Loucy (cell line): ENCODE data around the gene ILDR1.

Experiments
- H2AFZ ChIP-seq: fragments of 200-600 bp; sonication (generic); 2 replicates; pipeline ENCODE4 v1.6.0; 2016; ENCODE audit warnings: antibody characterized with exemption, mild to moderate bottlenecking, low read length, moderate library complexity
- H3F3A ChIP-seq: fragments of 200-600 bp; 2 replicates; pipeline ENCODE4 v1.6.0; 2016; ENCODE audit warnings: antibody characterized with exemption, low read depth, mild to moderate bottlenecking
- H3K27me3 ChIP-seq: fragments of 200-600 bp; sonication (generic); 2 replicates; pipeline ENCODE4 v1.6.1; 2014; ENCODE audit warnings: low read length, mild to moderate bottlenecking; ENCODE audit not compliant: insufficient read depth, poor library complexity, severe bottlenecking
- H3K36me3 ChIP-seq: fragments of 200-600 bp; sonication (generic); 2 replicates; pipeline ENCODE4 v1.6.1; 2016; ENCODE audit warnings: low read length; ENCODE audit not compliant: insufficient read depth
- H3K4me1 ChIP-seq: fragments of 200-600 bp; sonication (generic); 2 replicates; pipeline ENCODE4 v1.5.1; 2014; ENCODE audit warnings: low read length, mild to moderate bottlenecking; ENCODE audit not compliant: insufficient read depth, poor library complexity, severe bottlenecking
- H3K4me2 ChIP-seq: fragments of 200-600 bp; sonication (generic); 2 replicates; pipeline ENCODE4 v1.6.0; 2014; ENCODE audit warnings: antibody characterized with exemption, low read length, low read depth, mild to moderate bottlenecking; ENCODE audit not compliant: poor library complexity, severe bottlenecking
- H3K4me3 ChIP-seq: fragments of 200-600 bp; sonication (generic); 2 replicates; pipeline ENCODE4 v1.5.1; 2014; ENCODE audit warnings: low read length, mild to moderate bottlenecking, mixed read lengths; ENCODE audit not compliant: poor library complexity, severe bottlenecking
- H3K79me2 ChIP-seq: fragments of 200-600 bp; sonication (generic); 2 replicates; pipeline ENCODE4 v1.6.1; 2014; ENCODE audit warnings: low read length; ENCODE audit not compliant: insufficient read depth
- H3K9ac ChIP-seq: fragments of 200-600 bp; sonication (generic); 2 replicates; pipeline ENCODE4 v1.6.0; 2014; ENCODE audit warnings: mild to moderate bottlenecking, low read depth, low read length, moderate library complexity; ENCODE audit not compliant: poor library complexity, severe bottlenecking
- H3K9me2 ChIP-seq: fragments of 200-600 bp; sonication (generic); replicated peaks from 2 replicates; pipeline ENCODE4 v1.6.1; 2016; ENCODE audit warnings: low read depth, low read length, mixed read lengths
- H3K9me3 ChIP-seq: fragments of 200-600 bp; sonication (generic); 2 replicates; pipeline ENCODE4 v1.6.1; 2014; ENCODE audit warnings: mild to moderate bottlenecking, antibody characterized with exemption, low read length, low read depth; ENCODE audit not compliant: insufficient read depth
- H4K20me1 ChIP-seq: fragments of 200-600 bp; sonication (generic); 2 replicates; pipeline ENCODE4 v1.6.0; 2014; ENCODE audit warnings: antibody characterized with exemption, low read length, mild to moderate bottlenecking; ENCODE audit not compliant: insufficient read depth, poor library complexity, severe bottlenecking
- EZH2phosphoT487 ChIP-seq: fragments of 200-600 bp; IDR thresholded peaks from 2 replicates; pipeline ENCODE4 v1.6.1; 2018; ENCODE audit warnings: antibody characterized with exemption, mild to moderate bottlenecking, moderate library complexity, borderline replicate concordance
- TF ChIP-seq, protein P1 (sequence below): fragments of 200-600 bp; sonication (generic); conservative IDR thresholded peaks from 2 replicates; pipeline ENCODE4 v1.5.1; 2014; ENCODE audit warnings: mild to moderate bottlenecking, antibody characterized with exemption, low read length

The ILDR1 gene

DNA sequence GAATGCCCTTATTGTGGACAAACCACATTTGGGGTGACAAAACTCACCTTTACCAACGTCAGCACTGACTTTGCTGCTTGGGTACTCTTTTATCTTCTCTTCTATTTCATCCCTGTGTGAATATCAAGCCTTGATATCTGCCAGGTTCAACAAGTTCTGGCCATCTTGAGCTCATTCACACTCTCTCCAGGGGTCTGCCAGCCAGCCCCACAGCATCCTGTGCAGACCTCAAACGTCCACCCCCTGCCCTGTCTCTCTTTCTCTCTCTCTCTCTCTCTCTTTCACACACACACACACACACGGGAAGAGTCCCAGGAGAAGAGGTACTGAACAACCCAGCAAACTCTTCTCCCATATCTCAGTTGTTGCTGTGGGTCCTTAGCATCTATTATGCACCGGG lies 10.7 kb downstream of the ILDR1 start:
- Histone ChIP-seq H3K4me1 (peaks cover 13% of the 10 kb centered on the region), H3K36me3 (no peaks in the 10 kb centered on the region), H3K9me3 (no peaks in the 10 kb centered on the region), H3K9ac (no peak overlapping the region), H3K79me2 (no peaks in the 10 kb centered on the region), H2AFZ (no peak overlapping the region), H3K9me2 (no peaks in the 10 kb centered on the region), H3K27me3 (no peaks in the 10 kb centered on the region), H4K20me1 (no peaks in the 10 kb centered on the region), H3F3A (no peaks in the 10 kb centered on the region), H3K4me2 (no peak overlapping the region), H3K4me3 (no peak overlapping the region)
- TF ChIP-seq, protein P1, sequence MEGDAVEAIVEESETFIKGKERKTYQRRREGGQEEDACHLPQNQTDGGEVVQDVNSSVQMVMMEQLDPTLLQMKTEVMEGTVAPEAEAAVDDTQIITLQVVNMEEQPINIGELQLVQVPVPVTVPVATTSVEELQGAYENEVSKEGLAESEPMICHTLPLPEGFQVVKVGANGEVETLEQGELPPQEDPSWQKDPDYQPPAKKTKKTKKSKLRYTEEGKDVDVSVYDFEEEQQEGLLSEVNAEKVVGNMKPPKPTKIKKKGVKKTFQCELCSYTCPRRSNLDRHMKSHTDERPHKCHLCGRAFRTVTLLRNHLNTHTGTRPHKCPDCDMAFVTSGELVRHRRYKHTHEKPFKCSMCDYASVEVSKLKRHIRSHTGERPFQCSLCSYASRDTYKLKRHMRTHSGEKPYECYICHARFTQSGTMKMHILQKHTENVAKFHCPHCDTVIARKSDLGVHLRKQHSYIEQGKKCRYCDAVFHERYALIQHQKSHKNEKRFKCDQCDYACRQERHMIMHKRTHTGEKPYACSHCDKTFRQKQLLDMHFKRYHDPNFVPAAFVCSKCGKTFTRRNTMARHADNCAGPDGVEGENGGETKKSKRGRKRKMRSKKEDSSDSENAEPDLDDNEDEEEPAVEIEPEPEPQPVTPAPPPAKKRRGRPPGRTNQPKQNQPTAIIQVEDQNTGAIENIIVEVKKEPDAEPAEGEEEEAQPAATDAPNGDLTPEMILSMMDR: no peak
- no peak for TF ChIP-seq EZH2phosphoT487

DNA sequence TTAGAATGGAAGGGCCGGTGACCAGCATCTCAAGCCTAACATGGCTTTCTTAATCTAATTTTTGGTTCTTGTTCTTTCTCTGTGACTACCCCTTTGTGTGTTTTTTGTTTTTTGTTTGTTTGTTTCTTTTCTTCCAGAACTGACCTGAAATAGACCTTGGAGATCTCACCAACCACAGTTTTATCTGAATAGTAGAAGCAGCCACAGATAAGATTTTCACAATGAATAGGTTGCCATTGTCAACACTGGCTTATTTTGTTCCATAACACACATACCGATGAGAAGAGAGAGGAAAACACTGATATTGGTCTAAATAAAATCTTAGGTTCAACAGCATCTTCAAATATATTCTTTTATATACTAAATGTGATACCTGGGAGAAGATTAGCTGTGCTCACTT lies 11.5 kb downstream of the ILDR1 start:
- Histone ChIP-seq H3K9me3 (no peaks in the 10 kb centered on the region), H3K4me2 (no peak overlapping the region), H3K36me3 (no peaks in the 10 kb centered on the region), H2AFZ (no peak overlapping the region), H3K27me3 (no peaks in the 10 kb centered on the region), H3K79me2 (no peaks in the 10 kb centered on the region), H3K4me3 (no peak overlapping the region), H3K4me1 (peaks cover 13% of the 10 kb centered on the region), H4K20me1 (no peaks in the 10 kb centered on the region), H3K9ac (no peak overlapping the region), H3K9me2 (no peaks in the 10 kb centered on the region), H3F3A (no peaks in the 10 kb centered on the region)
- TF ChIP-seq, protein P1: no peak

DNA sequence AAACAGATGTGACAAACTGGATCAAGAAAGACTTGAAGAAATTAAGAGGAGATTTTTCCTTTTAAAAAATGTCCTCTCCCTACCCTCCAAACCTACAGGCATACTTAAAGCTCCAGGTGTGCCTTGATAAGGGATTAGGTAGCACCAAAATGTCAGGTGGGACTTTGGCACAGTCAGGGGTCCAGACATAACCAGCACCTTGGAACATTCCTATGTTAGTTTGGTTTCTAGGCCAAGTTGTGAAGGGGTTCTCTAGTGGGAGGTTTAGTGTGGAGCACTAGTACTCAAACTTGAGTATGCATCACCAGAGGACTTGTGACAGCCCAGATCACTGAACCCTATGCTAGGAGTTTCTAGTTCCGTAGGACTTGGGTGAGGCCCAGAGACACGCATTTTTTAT lies 13.9 kb downstream of the ILDR1 start:
- Histone ChIP-seq H3K4me2 (no peak overlapping the region), H3K36me3 (no peaks in the 10 kb centered on the region), H3K27me3 (no peaks in the 10 kb centered on the region)

More for the DNA sequence above, 13.9 kb downstream of the ILDR1 start:
- no peaks in the 10 kb centered on the region for H3K9me2 ChIP-seq
- no peaks in the 10 kb centered on the region for H3K79me2 ChIP-seq
- H3F3A ChIP-seq: no peaks in the 10 kb centered on the region
- no peak overlapping the region for H3K4me3 ChIP-seq
- peaks cover 33% of the 10 kb centered on the region for H3K4me1 ChIP-seq
- TF ChIP-seq EZH2phosphoT487: no peak
- TF ChIP-seq, protein P1: no peak
- no peak overlapping the region for H3K9ac ChIP-seq
- no peaks in the 10 kb centered on the region for H4K20me1 ChIP-seq
- H3K9me3 ChIP-seq: no peaks in the 10 kb centered on the region
- H2AFZ ChIP-seq: no peak overlapping the region
